Esophagus (tissue), 2 donors: ENCODE data around the gene HEATR3. TPM values are rescaled to one million over a fixed set of nuclear protein-coding genes. Genes with fewer than 3 reads are reported as not detected.
A peak's percentile ranks its signal among the peaks of the same experiment; 100 is the strongest.

Source experiments
- H3K27ac ChIP-seq, 2 donors: one replicate each; pipeline ENCODE4 v1.5.1; 2013; ENCODE audit warnings: low read depth in 2 of 2, mild to moderate bottlenecking in 2 of 2, inconsistent platforms in 1 of 2, low read length in 1 of 2, moderate library complexity in 1 of 2
- H3K27me3 ChIP-seq, 2 donors: one replicate each; pipeline ENCODE4 v1.6.1; 2013; ENCODE audit warnings: low read length in 2 of 2, control low read depth in 1 of 2, mild to moderate bottlenecking in 1 of 2; ENCODE audit not compliant: insufficient read depth in 2 of 2, control insufficient read depth in 1 of 2
- H3K36me3 ChIP-seq, 2 donors: one replicate each; pipeline ENCODE4 v1.6.1; 2013; ENCODE audit warnings: low read length in 1 of 2; ENCODE audit not compliant: control insufficient read depth in 2 of 2, insufficient read depth in 2 of 2
- H3K4me1 ChIP-seq, 2 donors: one replicate each; pipeline ENCODE4 v1.6.1; 2013; ENCODE audit warnings: low read length in 1 of 2; ENCODE audit not compliant: control insufficient read depth in 2 of 2, insufficient read depth in 2 of 2
- H3K4me3 ChIP-seq, 2 donors: one replicate each; pipeline ENCODE4 v1.5.1; 2013; ENCODE audit warnings: low read length in 2 of 2, mild to moderate bottlenecking in 2 of 2, low read depth in 1 of 2, moderate library complexity in 1 of 2
- H3K9me3 ChIP-seq, 2 donors: one replicate each; pipeline ENCODE4 v1.6.1; 2013; ENCODE audit warnings: mild to moderate bottlenecking in 2 of 2, low read depth in 1 of 2, low read length in 1 of 2, moderate library complexity in 1 of 2; ENCODE audit not compliant: control insufficient read depth in 2 of 2, insufficient read depth in 1 of 2
- WGBS, 2 donors: extraction: QIAGEN DNeasy Blood & Tissue Kit; methylation state at CpG; one replicate each; pipeline ENCODE4 v1.1.7; 2013; 5-methylcytosine and 5-hydroxymethylcytosine counted together
- polyA plus RNA-seq, 2 donors: library from polyadenylated mRNA; stranded (reverse); fragments of 200-250 nt; gene quantifications; one replicate each; pipeline ENCODE4 v1.2.3, GENCODE V29; 2013
- donor health status: healthy with polysubstance abuse.
- donor health status: Bipolar disorder and iron deficiency.

HEATR3 gene
- polyA plus RNA-seq, 2 donors, result 3.9 to 6.3 TPM

DNA sequence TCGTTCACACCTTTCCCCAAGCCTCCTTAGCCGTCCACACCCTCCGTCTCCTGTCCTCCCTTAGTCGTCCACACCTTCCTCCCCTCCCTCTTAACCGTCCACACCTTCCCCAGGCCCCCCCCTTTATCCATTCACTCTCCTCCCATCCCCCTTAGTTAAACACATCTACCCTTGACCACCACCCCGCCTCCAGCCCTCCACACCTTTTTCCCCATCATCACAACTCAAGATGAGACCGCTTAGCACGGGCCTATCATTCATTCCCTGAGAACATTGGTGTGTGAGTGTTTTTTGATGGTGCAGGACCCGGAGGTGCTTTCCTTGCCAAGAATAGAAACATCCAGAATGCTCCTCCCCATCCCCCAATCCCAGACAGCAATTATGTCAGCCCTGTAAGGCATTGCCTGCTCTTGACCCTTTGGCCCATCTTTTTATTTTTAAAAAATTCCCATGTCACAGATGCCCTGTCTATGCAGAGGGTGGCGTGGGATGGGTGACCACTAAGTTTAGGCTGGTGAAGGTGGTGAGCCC lies 88.7 kb downstream of the HEATR3 start:
- 10 to 17% methylated on average over 10 of the region's 10 CpGs for WGBS, 2 donors
- H3K4me3 ChIP-seq, result peak overlapping the region; percentile 87 to 95
- H3K4me1 ChIP-seq, result peaks cover 2 to 4% of the 10 kb centered on the region in 2 donors

DNA sequence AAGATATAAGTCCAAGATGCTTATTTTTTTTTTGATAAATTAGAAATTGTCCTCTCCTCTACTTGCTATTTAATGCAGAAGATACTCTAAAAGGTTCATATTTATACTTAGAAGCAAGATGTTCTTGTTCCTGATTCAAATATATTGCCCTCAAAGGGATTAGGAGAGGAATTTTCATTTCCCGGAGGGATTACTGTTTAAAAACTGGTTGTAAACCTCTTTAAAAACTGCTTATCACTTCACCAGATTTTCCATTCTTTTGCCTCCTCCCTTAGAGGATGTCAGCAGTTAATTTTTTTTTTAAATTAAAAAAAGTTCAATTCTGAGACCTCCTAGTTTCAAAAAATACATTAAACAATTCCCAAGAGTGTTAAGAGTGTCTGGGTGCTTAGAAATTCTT lies 90.2 kb downstream of the HEATR3 start:
- H3K4me3 ChIP-seq, result peak overlapping the region in 1 of 2 donors; percentile 95
- H3K4me1 ChIP-seq, result peaks cover 2 to 4% of the 10 kb centered on the region in 2 donors
- H3K36me3 ChIP-seq, result no peaks in the 10 kb centered on the region
- WGBS, 2 donors, result 25 to 27% methylated on average over 1 of the region's 1 CpG
- H3K27ac ChIP-seq, result no peak overlapping the region
- no peaks in the 10 kb centered on the region for H3K9me3 ChIP-seq
- H3K27me3 ChIP-seq, result no peaks in the 10 kb centered on the region

More for the DNA sequence above, 88.7 kb downstream of the HEATR3 start:
- no peaks in the 10 kb centered on the region for H3K36me3 ChIP-seq
- peak overlapping the region; percentile 50 to 88 for H3K27ac ChIP-seq
- no peaks in the 10 kb centered on the region for H3K27me3 ChIP-seq
- no peaks in the 10 kb centered on the region for H3K9me3 ChIP-seq

Other genes starting within 250 kb of the HEATR3 start
- under 1 TPM; 0.53 to 0.67 TPM for gene ZNF423, start 209.9 kb upstream of the HEATR3 start, polyA plus RNA-seq
- gene CNEP1R1, start 40.7 kb upstream of the HEATR3 start, polyA plus RNA-seq, result 10 to 100 TPM in 1 of 2 donors, 1 to 10 TPM in 1; 8.3 to 14.8 TPM
- gene TENT4B, start 87.3 kb downstream of the HEATR3 start, polyA plus RNA-seq, result 1 to 10 TPM; 2.6 to 3.0 TPM
- 1 to 10 TPM; 8.9 to 9.5 TPM for gene ADCY7, start 200.6 kb downstream of the HEATR3 start, polyA plus RNA-seq